Activated T-helper 1 cell treated with anti-CD3 and anti-CD28 coated beads, Interleukin-12 subunit alpha, Interleukin-12 subunit beta, Interleukin-2, Interleukin-4 antibody, amounts not matched to agents 30 ng/mL and 10 ng/mL and 1 ng/mL, durations not matched to agents 14 hours and 24 hours and 36 hours (primary cell): Measurements from ENCODE around the gene SOX9. TPM values are rescaled to one million over a fixed set of nuclear protein-coding genes. Genes with fewer than 3 reads are reported as not detected.

ENCODE experiments used
- DNase-seq: peaks from one replicate; pipeline ENCODE4 v3.0.0; 2021; ENCODE audit warnings: low spot score
- H3K27ac Mint-ChIP-seq: one replicate; pipeline ENCODE4 v1.8.0; 2021; ENCODE audit warnings: mild to moderate bottlenecking, mixed read lengths
- H3K27me3 Mint-ChIP-seq: one replicate; pipeline ENCODE4 v1.8.0; 2022; ENCODE audit warnings: mild to moderate bottlenecking, moderate library complexity, mixed read lengths; ENCODE audit not compliant: insufficient read depth
- H3K36me3 Mint-ChIP-seq: one replicate; pipeline ENCODE4 v1.8.0; 2021; ENCODE audit warnings: low read depth, mixed read lengths
- H3K4me1 Mint-ChIP-seq: one replicate; pipeline ENCODE4 v1.8.0; 2021; ENCODE audit warnings: low read depth, mixed read lengths
- H3K4me3 Mint-ChIP-seq: one replicate; pipeline ENCODE4 v1.8.0; 2021; ENCODE audit warnings: mild to moderate bottlenecking, moderate library complexity, mixed read lengths
- H3K9me3 Mint-ChIP-seq: one replicate; pipeline ENCODE4 v1.8.0; 2021; ENCODE audit warnings: mixed read lengths
- intact Hi-C: fragments of 100-400 bp; cut with micrococcal nuclease; formaldehyde crosslinking; loops from one replicate; pipeline ENCODE4 v1.15.1; 2024
- total RNA-seq: library from RNA; stranded (reverse); gene quantifications from 2 replicates; pipeline ENCODE4 v1.2.3, GENCODE V29; 2022

SOX9 gene
- total RNA-seq, 1 donor from 2014 or later, result not detected

DNA sequence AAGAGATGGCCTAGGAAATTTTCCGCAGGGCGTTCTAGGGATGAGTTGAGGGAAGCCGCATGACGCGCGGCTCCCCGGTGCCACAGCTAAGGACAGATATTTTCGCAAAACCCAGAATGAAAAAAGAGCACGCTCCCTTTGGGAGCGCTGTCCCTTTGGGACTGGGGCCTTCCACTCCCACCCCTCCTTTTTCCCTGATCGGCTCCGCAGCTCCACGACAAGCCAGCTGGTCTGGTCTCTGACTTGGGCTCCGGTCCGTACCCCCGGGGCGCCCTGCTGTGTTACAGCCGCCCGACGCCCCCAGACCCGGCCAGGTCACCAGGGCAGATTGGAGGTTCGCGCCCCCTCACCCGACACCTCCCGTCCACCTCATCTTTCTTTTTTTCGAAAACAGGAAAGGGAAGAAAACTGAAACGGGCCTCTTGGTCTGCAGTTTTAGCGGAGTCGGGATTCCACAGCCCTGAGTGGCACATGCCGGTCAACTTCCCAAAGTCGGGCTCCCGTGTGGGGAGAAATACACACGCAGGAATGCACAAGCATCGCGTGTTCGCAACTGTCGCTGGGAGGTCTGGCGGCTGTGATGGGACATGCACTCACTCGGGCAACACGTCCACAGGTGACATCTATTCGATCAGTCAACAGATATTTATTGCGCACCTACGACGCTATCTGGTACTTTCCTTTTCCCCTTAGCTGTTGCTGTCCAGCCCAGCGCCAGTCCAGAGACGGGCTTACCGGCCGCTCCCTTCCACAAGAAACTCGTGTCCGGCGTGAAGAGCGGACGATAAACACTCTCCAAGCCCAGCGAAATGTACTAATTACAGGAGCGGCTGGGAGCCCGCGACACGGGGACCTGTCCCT is 3.9 kb upstream of the SOX9 start:
- H3K4me3 Mint-ChIP-seq, result no peak overlapping the region
- peaks cover 53% of the 10 kb centered on the region for H3K27me3 Mint-ChIP-seq
- H3K4me1 Mint-ChIP-seq, result no peaks in the 10 kb centered on the region
- DNase-seq, result no peak
- intact Hi-C loops, result loop anchor here (5.0 to 10.0 kb wide), 2 partner anchors 642 to 1480 kb away; no protein-coding TSS in a partner anchor
- H3K9me3 Mint-ChIP-seq, result no peaks in the 10 kb centered on the region
- peak overlapping the region; percentile 40 for H3K27ac Mint-ChIP-seq
- H3K36me3 Mint-ChIP-seq, result no peaks in the 10 kb centered on the region

- peak overlapping the region; percentile 52 for H3K27ac Mint-ChIP-seq
- no peak overlapping the region for H3K4me3 Mint-ChIP-seq
- no peaks in the 10 kb centered on the region for H3K9me3 Mint-ChIP-seq
- no peaks in the 10 kb centered on the region for H3K4me1 Mint-ChIP-seq
- intact Hi-C loops, result loop anchor here (5.0 to 10.0 kb wide), 2 partner anchors 643 to 1480 kb away; no protein-coding TSS in a partner anchor
- peaks cover 58% of the 10 kb centered on the region for H3K27me3 Mint-ChIP-seq
- H3K36me3 Mint-ChIP-seq, result no peaks in the 10 kb centered on the region
- no peak for DNase-seq
These were observed 3.1 kb upstream of the SOX9 start for GRCh38 chr17:72117535-72118334.

DNA sequence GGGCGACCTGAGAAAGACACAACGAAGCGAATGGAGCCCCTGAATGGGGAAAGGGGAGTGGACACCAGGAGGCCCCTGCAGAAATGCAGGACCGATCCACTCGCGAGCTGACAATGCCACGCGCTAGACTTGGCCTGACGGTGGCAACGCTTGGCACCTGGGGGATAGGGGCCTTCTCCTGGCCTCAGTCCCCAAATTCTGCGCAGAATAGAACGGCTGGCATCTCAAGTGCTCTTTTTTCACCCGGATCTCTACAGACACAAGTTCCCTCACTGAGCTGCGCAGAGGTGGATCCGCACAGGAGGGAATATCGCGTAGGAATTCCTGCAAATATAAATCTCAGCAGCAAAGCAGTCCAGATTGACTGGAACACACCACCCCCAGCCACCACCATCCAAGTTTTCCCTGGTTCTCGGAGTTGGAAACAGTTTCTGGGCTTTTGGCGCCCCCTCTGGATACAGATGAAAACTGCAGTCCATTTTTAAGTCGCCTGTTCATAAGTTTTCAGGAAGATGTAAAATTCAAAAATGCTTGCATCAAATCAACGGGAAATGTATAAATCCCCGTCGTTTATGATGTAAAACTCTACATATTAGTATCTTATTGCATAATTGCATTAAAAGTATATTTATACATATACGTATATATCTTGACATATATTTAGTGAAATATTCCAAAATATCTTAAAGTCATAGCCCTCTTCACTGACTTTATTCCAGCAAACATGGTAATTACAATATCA is 2.3 kb upstream of the SOX9 start:
- DNase-seq, result no peak
- Mint-ChIP-seq H3K9me3 (no peaks in the 10 kb centered on the region), H3K27ac (peak overlapping the region; percentile 23), H3K27me3 (peaks cover 65% of the 10 kb centered on the region), H3K4me3 (no peak overlapping the region), H3K4me1 (no peaks in the 10 kb centered on the region), H3K36me3 (no peaks in the 10 kb centered on the region)
- intact Hi-C loops, result loop anchor here (5.0 to 10.0 kb wide), 2 partner anchors 644 to 1481 kb away; no protein-coding TSS in a partner anchor

GRCh38 chr17:72119077-72119872 is 1.5 kb upstream of the SOX9 start:
- H3K36me3 Mint-ChIP-seq, result no peaks in the 10 kb centered on the region
- peaks cover 67% of the 10 kb centered on the region for H3K27me3 Mint-ChIP-seq
- DNase-seq, result no peak
- H3K4me1 Mint-ChIP-seq, result no peaks in the 10 kb centered on the region
- intact Hi-C loops, result loop anchor here (5.0 to 10.0 kb wide), 2 partner anchors 644 to 1482 kb away; no protein-coding TSS in a partner anchor
- H3K9me3 Mint-ChIP-seq, result no peaks in the 10 kb centered on the region
- H3K4me3 Mint-ChIP-seq, result no peak overlapping the region
- peak overlapping the region; percentile 68 for H3K27ac Mint-ChIP-seq

DNA sequence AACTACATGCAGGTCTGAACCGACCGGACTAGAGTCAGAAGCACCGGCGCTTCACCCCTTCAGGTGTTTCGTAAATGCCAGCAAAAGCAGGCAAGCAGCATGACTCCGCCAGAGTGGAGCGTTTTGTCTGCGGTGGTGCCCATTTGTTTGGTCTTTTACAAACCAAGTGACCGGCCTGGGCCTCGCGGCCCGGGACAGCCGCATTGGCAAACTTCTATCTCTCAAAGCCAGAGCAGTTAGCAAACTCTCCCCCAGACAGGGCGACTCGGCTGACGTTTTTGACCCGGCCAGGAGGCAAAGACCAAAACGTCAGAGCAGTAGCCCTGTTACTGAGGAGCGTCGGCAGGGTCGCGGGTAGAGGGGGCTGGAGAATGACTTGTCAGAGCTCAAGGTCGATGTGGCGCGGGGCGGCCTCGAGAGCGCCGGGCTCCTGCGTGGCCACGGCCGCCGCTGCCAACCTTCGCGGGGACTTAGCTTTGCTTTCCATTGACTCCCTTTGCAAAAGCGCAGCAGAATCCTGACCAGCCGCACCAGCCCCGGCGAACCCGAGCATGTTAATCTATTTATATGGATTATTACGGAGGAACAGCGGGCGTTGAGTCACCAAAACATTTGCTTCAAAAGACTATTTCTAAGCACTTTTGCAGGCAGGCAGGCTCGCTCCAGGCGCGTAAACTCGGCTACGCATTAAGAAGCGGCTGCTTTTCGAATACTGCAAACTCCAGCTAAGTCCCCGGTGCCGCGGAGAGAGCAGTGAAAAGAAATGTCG is 763 bp upstream of the SOX9 start:
- Mint-ChIP-seq H3K4me3 (no peak overlapping the region), H3K36me3 (peaks cover 2% of the 10 kb centered on the region), H3K27me3 (peaks cover 70% of the 10 kb centered on the region), H3K9me3 (no peaks in the 10 kb centered on the region), H3K27ac (peak overlapping the region; percentile 68), H3K4me1 (no peaks in the 10 kb centered on the region)
- DNase-seq, result no peak
- intact Hi-C loops, result loop anchor here (5.0 to 10.0 kb wide), 2 partner anchors 645 to 1483 kb away; no protein-coding TSS in a partner anchor

DNA sequence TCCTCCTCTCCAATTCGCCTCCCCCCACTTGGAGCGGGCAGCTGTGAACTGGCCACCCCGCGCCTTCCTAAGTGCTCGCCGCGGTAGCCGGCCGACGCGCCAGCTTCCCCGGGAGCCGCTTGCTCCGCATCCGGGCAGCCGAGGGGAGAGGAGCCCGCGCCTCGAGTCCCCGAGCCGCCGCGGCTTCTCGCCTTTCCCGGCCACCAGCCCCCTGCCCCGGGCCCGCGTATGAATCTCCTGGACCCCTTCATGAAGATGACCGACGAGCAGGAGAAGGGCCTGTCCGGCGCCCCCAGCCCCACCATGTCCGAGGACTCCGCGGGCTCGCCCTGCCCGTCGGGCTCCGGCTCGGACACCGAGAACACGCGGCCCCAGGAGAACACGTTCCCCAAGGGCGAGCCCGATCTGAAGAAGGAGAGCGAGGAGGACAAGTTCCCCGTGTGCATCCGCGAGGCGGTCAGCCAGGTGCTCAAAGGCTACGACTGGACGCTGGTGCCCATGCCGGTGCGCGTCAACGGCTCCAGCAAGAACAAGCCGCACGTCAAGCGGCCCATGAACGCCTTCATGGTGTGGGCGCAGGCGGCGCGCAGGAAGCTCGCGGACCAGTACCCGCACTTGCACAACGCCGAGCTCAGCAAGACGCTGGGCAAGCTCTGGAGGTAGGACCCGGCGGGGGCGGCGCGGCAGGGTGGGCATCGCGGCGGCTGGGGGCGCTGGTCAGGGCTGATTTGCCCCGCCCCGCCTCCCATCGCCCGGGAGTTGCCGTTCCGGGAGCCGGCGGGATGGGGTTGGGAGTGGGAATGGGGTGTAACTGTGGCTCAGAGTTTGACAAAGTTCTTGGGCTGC is 567 bp downstream of the SOX9 start:
- peaks cover 61% of the 10 kb centered on the region for H3K27me3 Mint-ChIP-seq
- no peak overlapping the region for H3K4me3 Mint-ChIP-seq
- no peak for DNase-seq
- peaks cover 2% of the 10 kb centered on the region for H3K36me3 Mint-ChIP-seq
- no peaks in the 10 kb centered on the region for H3K4me1 Mint-ChIP-seq
- no peaks in the 10 kb centered on the region for H3K9me3 Mint-ChIP-seq
- intact Hi-C loops, result no loop called here
- H3K27ac Mint-ChIP-seq, result no peak overlapping the region

DNA sequence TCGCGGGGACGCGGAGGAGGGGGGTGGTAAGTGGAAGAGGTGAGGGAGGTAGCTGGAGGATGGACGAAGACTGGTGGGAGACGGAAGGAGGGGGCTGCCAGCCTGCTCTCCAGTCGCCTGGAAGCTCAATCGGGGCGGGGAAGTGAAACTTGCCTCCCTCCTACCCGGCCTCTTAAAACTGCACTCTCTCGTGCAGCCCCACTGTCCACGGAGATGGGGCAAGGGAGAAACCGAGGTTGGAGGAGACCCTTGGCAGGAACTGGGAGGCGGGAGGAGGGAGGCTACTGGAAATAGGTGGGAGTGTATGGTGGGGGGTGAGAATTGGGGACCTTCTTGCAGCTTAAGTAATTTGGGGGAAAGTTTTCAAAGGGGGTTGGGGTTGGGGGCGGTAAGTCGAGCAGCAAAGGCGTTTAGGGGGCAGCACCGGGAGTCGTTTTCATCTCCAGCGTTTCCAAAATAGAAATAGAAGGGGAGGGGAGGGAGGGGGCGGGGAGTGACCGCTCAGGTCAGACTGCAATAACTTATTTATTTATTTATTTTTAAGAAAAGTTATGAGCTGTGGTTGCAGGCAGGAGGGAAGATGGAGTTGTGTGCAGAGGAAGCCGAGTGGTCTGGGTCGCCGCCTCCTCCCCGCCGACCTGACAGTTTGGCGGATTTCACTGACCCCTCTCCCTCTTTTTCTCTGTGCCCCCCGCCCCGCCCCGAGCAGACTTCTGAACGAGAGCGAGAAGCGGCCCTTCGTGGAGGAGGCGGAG is 1.4 kb downstream of the SOX9 start:
- intact Hi-C loops, result no loop called here
- no peak for DNase-seq
- H3K36me3 Mint-ChIP-seq, result peaks cover 2% of the 10 kb centered on the region
- no peak overlapping the region for H3K4me3 Mint-ChIP-seq
- H3K27me3 Mint-ChIP-seq, result peaks cover 53% of the 10 kb centered on the region
- H3K4me1 Mint-ChIP-seq, result no peaks in the 10 kb centered on the region
- H3K9me3 Mint-ChIP-seq, result no peaks in the 10 kb centered on the region
- no peak overlapping the region for H3K27ac Mint-ChIP-seq

DNA sequence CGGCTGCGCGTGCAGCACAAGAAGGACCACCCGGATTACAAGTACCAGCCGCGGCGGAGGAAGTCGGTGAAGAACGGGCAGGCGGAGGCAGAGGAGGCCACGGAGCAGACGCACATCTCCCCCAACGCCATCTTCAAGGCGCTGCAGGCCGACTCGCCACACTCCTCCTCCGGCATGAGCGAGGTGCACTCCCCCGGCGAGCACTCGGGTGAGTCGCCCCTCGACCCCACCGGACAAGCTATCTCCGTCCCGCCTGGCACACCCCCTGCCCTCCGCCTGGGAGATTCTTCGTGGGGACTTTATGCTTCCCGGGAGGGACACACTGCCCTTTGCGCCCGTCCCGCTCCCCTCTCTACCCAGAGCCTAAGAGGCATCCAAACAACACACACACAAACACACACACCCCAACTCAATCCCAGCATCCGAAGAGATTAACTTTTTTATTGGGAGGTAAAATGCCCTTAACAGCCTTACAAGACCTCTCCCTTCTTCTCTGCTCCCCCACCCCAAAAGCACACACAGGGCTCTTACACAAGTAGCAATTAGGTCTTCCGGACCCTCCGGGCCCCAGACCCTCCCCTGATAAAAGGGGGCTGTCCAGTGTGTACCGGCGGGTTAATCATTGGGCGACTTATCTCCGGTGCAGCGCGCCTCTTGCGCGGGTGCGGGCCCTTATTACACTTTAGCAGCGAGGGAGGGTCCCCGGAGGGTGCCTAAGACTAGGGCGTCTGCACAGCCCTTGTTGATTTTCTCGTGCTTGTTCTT is 2.1 kb downstream of the SOX9 start:
- no peaks in the 10 kb centered on the region for H3K4me1 Mint-ChIP-seq
- H3K27ac Mint-ChIP-seq, result peak overlapping the region; percentile 50
- H3K4me3 Mint-ChIP-seq, result no peak overlapping the region
- DNase-seq, result no peak
- peaks cover 2% of the 10 kb centered on the region for H3K36me3 Mint-ChIP-seq
- H3K9me3 Mint-ChIP-seq, result no peaks in the 10 kb centered on the region
- intact Hi-C loops, result no loop called here
- peaks cover 47% of the 10 kb centered on the region for H3K27me3 Mint-ChIP-seq

- Mint-ChIP-seq H3K36me3 (peaks cover 2% of the 10 kb centered on the region), H3K9me3 (no peaks in the 10 kb centered on the region), H3K27me3 (peaks cover 39% of the 10 kb centered on the region), H3K27ac (peak overlapping the region; percentile 27), H3K4me3 (no peak overlapping the region), H3K4me1 (no peaks in the 10 kb centered on the region)
- intact Hi-C loops, result no loop called here
- no peak for DNase-seq
These were observed 3.0 kb downstream of the SOX9 start for GRCh38 chr17:72123530-72124437.
